GM18867 (cell line): ENCODE results near the gene TMEM106C.

ENCODE experiments used
- ATAC-seq: cut with Tn5 transposase; IDR thresholded peaks from one replicate; pipeline ENCODE4 v1.9.1; 2021; ENCODE audit warnings: mild to moderate bottlenecking, moderate library complexity; ENCODE audit not compliant: unreplicated experiment

TMEM106C gene

DNA sequence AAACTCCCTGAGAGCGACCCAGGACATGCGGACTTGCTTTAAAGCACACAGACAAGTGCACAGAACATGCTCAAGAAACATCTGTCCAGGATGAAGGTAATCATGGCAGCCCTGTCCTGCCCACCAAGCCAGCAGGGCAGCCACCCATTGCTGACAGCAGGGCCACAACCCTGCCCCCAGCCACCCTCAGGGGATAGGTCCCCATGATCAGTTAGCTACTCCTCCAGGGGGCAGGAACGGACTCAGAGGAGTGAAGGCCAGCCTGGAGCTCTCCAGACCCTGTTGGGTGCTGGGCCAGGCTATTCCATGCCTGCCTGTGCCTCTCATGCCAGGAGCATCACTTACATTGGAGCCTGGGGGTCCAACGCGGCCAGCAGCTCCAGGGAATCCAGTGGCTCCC lies 15.8 kb downstream of the TMEM106C start:
- ATAC-seq = no peak

GRCh38 chr12:47979686-47980085 lies 16.3 kb downstream of the TMEM106C start:
- no peak for ATAC-seq

GRCh38 chr12:47980197-47980596 lies 16.8 kb downstream of the TMEM106C start:
- no peak for ATAC-seq

- no peak for ATAC-seq
Measured at GRCh38 chr12:47980779-47981495, 17.5 kb downstream of the TMEM106C start.

- ATAC-seq = no peak
Measured at GRCh38 chr12:47981496-47982260, 18.3 kb downstream of the TMEM106C start.

DNA sequence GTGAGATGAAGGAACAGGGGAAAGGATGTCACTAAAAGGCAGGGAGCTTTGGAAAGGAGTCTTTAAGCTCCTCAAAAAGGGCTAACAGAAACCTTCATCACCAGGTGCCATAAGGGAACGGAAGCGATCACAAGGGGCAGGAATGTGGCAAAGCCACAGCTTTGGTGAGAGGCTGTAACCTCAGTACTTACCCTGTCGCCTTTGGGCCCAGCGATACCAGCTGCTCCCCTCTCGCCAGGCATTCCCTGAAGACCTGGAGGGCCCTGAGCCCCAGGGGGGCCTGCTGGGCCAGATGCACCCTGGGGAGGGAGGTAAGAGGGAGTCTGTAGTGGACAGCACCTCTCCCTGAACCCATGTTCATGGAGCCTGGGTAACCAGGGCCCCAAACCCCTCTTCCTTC lies 18.9 kb downstream of the TMEM106C start:
- no peak for ATAC-seq

DNA sequence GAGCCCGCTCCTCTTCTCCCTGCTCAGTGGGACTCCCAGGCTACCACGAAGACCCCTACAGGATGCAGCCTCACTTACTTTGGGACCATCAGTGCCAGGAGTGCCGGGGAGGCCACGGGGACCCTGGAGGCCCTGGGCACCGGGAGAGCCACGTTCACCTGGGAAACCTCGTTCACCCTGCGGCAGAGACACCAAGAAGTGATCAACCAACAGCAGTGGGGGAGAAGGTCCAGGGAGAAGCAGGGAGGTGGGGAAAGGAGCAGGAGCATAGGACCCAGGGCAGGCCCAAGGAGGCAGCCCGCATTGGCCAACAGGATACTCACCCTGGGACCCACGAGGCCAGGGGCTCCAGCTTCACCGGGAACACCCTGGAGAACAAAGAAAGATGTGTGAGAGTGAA lies 19.4 kb downstream of the TMEM106C start:
- no peak for ATAC-seq

DNA sequence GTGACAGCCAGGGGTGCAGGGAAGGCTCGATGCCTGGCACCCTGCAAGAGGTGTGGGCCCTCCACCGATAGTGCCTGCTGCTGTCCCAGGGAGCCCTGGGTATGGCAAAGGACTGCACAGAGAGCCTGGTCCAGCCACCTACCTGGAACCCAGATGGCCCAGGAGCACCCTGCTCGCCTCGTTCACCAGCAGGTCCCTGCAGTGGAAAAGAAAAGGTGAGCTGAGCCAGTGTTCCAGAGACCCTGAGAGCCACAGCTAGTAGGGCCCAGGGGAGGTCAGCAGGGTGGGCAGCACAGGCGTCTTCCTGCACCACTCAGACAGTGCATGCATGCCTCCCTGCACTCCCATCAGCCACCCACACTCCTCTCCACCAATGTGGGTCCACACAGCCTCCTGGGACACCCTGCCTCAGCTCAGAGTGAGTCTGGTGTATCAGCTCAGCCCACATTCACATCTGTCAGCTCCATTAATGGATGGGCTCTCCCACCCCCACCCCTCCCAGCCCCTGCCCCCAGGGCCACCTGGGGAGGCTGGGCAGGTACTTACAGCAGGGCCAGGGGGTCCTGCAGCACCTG lies 20.2 kb downstream of the TMEM106C start:
- no peak for ATAC-seq

GRCh38 chr12:47984331-47984801 lies 21.0 kb downstream of the TMEM106C start:
- ATAC-seq = no peak

DNA sequence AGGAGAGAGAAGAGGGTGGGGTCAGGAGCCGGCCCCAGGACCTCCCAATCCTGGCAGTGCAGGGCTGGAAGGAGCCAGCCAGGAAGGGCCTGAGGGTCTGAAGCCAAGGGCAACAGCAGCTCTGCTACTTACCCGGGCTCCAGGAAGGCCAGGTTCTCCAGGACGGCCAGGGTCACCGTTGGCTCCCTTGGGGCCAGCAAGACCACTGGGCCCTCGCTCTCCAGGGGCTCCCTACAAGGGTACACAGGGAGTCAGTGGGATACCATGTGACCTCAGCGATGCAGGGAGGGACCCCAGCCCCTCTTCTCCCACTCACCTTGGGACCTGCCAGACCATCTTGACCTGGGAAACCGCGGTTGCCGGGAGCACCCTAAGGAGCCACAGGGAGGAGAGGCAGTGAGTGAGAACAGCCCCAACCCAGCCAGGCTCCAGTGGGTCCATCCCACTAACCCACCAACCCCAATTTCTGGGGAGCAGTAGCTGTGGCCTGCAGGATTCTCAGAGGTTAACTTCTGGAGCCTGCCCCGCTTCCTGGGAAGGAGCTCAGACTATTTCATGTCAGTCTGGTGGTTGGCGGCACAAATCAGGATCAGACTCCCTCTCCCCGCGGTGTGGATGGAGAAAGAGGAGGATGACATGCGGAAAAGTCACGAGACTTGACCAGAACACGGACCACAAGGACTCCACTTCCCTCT lies 22.3 kb downstream of the TMEM106C start:
- no peak for ATAC-seq

- no peak for ATAC-seq
Measured at GRCh38 chr12:47986291-47986660, 22.9 kb downstream of the TMEM106C start.

DNA sequence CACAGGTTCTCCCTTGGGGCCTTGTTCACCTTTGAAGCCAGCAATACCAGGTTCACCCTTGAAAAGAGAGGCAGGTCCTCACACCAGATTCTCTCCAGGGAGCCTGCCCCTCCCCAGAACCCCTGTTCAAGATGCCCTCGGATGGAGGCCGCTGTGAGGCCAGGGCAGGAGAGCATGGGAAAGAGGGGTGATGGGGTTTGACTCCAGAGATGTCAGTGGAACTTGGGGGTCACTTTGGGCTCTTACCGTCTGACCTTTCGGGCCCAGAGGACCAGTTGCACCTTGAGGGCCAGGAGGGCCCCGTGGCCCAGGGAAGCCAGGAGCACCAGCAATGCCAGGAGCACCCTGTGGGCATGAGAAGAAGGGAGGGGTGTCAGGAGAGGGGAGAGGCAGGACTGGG lies 23.4 kb downstream of the TMEM106C start:
- ATAC-seq = no peak

GRCh38 chr12:47987411-47988072 lies 24.1 kb downstream of the TMEM106C start:
- no peak for ATAC-seq

- no peak for ATAC-seq
Measured at GRCh38 chr12:47988073-47989022, 25.0 kb downstream of the TMEM106C start.

DNA sequence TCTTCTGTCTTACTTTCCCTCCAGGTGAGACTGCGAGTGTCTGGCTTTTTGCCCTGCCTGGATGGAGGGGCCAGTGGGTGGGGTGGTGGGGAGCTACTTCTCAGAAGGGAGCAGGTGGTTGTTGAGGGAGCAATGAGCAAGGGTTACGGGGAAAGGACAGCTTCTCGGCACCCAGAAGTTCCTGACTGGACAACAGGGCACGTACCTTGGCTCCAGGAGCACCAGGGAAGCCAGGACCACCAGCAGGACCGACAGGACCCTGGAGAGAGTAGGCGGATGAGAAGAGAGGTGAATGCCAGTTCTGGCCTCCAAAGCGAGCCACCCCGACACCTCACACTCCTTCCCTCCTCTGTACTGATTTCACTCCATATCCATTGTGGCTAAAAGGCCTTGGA lies 25.6 kb downstream of the TMEM106C start:
- no peak for ATAC-seq

- ATAC-seq = no peak
Measured at GRCh38 chr12:47989666-47990065, 26.3 kb downstream of the TMEM106C start.

GRCh38 chr12:47990351-47991105 lies 27.1 kb downstream of the TMEM106C start:
- ATAC-seq = peak; percentile 90

DNA sequence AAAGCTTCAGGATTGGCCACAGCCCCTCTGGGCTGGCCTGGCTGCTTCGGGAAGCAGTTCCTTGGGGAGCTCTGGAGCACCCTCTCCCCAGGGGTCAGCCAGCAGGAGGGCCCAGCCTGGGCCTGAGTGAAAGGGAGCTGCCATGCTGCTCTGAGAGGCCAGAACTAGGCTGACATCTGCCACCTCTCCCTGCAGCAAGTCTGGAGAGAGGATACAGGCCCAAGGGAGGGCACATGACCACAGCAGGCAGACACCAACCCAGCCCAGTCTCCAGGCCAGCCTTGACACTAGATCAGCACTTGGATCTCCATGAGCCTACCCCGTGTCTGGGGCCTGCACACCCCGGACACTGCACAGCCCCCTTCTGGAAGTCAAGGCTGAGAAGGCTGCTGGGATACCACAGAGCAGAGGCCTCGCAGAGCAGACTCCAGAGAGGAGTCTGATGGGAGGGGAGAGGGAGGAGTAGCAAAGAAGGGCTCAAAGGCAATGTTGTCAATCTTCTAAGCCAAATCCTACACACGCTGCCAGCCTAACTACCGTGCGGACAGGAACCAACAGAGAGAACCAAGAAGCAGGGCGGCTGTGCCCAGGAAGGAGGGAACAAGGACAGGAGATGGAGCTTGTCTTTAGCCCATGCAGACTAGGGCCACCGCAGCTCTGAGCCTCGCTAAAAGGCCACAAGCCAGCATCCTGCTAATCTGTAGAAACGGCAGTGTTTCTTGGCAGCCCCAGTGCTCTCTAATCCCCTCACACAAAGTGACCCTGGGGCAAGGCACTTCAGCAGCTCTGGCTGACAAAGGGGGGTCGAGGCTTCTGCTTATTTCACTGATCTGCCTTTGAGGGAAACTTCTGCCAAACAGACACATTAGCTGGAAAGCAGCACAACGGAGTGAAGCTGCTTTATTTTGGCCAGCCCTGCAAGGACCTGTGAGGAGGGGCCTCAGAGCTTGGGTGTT lies 28.0 kb downstream of the TMEM106C start:
- no peak for ATAC-seq
